Trophoblast cell (in vitro differentiated cells and primary cell): ENCODE results near the gene PXDN.

Experiments used
- DNase-seq, 2 donors: peaks; one replicate each; pipeline ENCODE4 v3.0.0-alpha.2; 2016
- H2AFZ ChIP-seq: 2 replicates; pipeline ENCODE4 v1.6.1; 2013; ENCODE audit warnings: low read length, moderate library complexity, mild to moderate bottlenecking; ENCODE audit not compliant: insufficient read depth, poor library complexity
- H2AK5ac ChIP-seq: 2 replicates; pipeline ENCODE4 v1.6.1; 2013; ENCODE audit warnings: mild to moderate bottlenecking, low read length
- H2BK120ac ChIP-seq: 2 replicates; pipeline ENCODE4 v1.6.1; 2013; ENCODE audit warnings: low read length, mild to moderate bottlenecking, moderate library complexity; ENCODE audit not compliant: insufficient read depth, poor library complexity
- H2BK12ac ChIP-seq: 2 replicates; pipeline ENCODE4 v1.6.1; 2013; ENCODE audit warnings: mild to moderate bottlenecking, low read length, moderate library complexity
- H2BK5ac ChIP-seq: 2 replicates; pipeline ENCODE4 v1.6.1; 2013; ENCODE audit warnings: low read length, low read depth, moderate library complexity, mild to moderate bottlenecking; ENCODE audit not compliant: poor library complexity
- H3K14ac ChIP-seq: 2 replicates; pipeline ENCODE4 v1.6.1; 2013; ENCODE audit warnings: mild to moderate bottlenecking, low read length
- H3K18ac ChIP-seq: 2 replicates; pipeline ENCODE4 v1.6.1; 2013; ENCODE audit warnings: mild to moderate bottlenecking, low read length
- H3K23ac ChIP-seq: 2 replicates; pipeline ENCODE4 v1.6.1; 2013; ENCODE audit warnings: low read length
- H3K27ac ChIP-seq: 2 replicates; pipeline ENCODE4 v1.5.1; 2013; ENCODE audit warnings: low read depth, mild to moderate bottlenecking, inconsistent platforms, low read length, moderate library complexity
- H3K27me3 ChIP-seq: 2 replicates; pipeline ENCODE4 v1.6.1; 2013; ENCODE audit warnings: inconsistent platforms, mild to moderate bottlenecking, low read length, moderate library complexity; ENCODE audit not compliant: insufficient read depth
- H3K36me3 ChIP-seq, 2 experiments: 1 replicate in 1 of 2; 2 replicates in 1 of 2; pipeline ENCODE4 v1.6.1; 2013; ENCODE audit warnings: low read length in 2 of 2, mild to moderate bottlenecking in 2 of 2, moderate library complexity in 1 of 2; ENCODE audit not compliant: insufficient read depth in 2 of 2, control insufficient read depth in 1 of 2
- H3K4ac ChIP-seq: 2 replicates; pipeline ENCODE4 v1.6.1; 2013; ENCODE audit warnings: low read depth, mild to moderate bottlenecking, low read length, moderate library complexity
- H3K4me1 ChIP-seq, 2 experiments: 1 replicate in 1 of 2; 2 replicates in 1 of 2; pipeline ENCODE4 v1.6.1; 2013; ENCODE audit warnings: low read length in 2 of 2, mild to moderate bottlenecking in 2 of 2, moderate library complexity in 1 of 2; ENCODE audit not compliant: insufficient read depth in 2 of 2, control insufficient read depth in 1 of 2
- H3K4me2 ChIP-seq: 2 replicates; pipeline ENCODE4 v1.6.1; 2013; ENCODE audit warnings: inconsistent platforms, mild to moderate bottlenecking, low read length, moderate library complexity
- H3K4me3 ChIP-seq: 2 replicates; pipeline ENCODE4 v1.5.1; 2013; ENCODE audit warnings: mild to moderate bottlenecking, low read depth, low read length, inconsistent platforms
- H3K79me1 ChIP-seq: one replicate; pipeline ENCODE4 v1.6.1; 2013; ENCODE audit warnings: low read length
- H3K79me2 ChIP-seq: 2 replicates; pipeline ENCODE4 v1.6.1; 2013; ENCODE audit warnings: low read length, mild to moderate bottlenecking; ENCODE audit not compliant: control insufficient read depth, insufficient read depth, poor library complexity
- H3K9ac ChIP-seq: 2 replicates; pipeline ENCODE4 v1.6.1; 2013; ENCODE audit warnings: mild to moderate bottlenecking, low read length
- H3K9me3 ChIP-seq: 2 replicates; pipeline ENCODE4 v1.6.1; 2013; ENCODE audit warnings: low read depth, mild to moderate bottlenecking, control low read depth, inconsistent platforms, low read length; ENCODE audit not compliant: insufficient read depth
- H4K12ac ChIP-seq: 2 replicates; pipeline ENCODE4 v1.6.1; 2013; ENCODE audit warnings: low read depth, mild to moderate bottlenecking, low read length, moderate library complexity
- H4K8ac ChIP-seq: 2 replicates; pipeline ENCODE4 v1.6.1; 2013; ENCODE audit warnings: low read depth, mild to moderate bottlenecking, low read length, moderate library complexity
- H4K91ac ChIP-seq: one replicate; pipeline ENCODE4 v1.6.1; 2013; ENCODE audit warnings: low read depth, mild to moderate bottlenecking, low read length, moderate library complexity
- WGBS: extraction: QIAGEN DNeasy Blood & Tissue Kit; methylation state at CpG from one replicate; pipeline ENCODE4 v1.1.7; 2013; ENCODE audit warnings: missing lambda C conversion rate; ENCODE audit not compliant: insufficient read length, insufficient coverage; ENCODE audit errors: extremely low coverage; 5-methylcytosine and 5-hydroxymethylcytosine counted together

PXDN gene

GRCh38 chr2:1791006-1791605 is 46.8 kb upstream of the PXDN start:
- Histone ChIP-seq H3K9ac (no peak overlapping the region), H2AFZ (no peak overlapping the region), H3K4me1 (peaks cover 6 to 8% of the 10 kb centered on the region in 2 experiments), H3K36me3 (no peaks in the 10 kb centered on the region), H3K14ac (no peak overlapping the region), H3K9me3 (no peaks in the 10 kb centered on the region), H3K4me3 (no peak overlapping the region), H2AK5ac (no peak overlapping the region), H3K27ac (no peak overlapping the region), H3K27me3 (no peaks in the 10 kb centered on the region), H4K8ac (no peak overlapping the region), H3K4ac (no peak overlapping the region), H4K91ac (no peak overlapping the region), H2BK120ac (no peak overlapping the region), H3K79me2 (no peaks in the 10 kb centered on the region), H2BK12ac (no peak overlapping the region), H3K79me1 (peaks cover 7% of the 10 kb centered on the region), H3K23ac (no peak overlapping the region), H3K18ac (no peak overlapping the region), H4K12ac (no peak overlapping the region), H2BK5ac (no peak overlapping the region), H3K4me2 (no peak overlapping the region)
- DNase-seq: peak in 1 of 2 donors; percentile 60
- WGBS: no CpG with 5 or more reads among the region's 6 CpGs

GRCh38 chr2:1790473-1790872 is 46.2 kb upstream of the PXDN start:
- no peaks in the 10 kb centered on the region for H3K79me2 ChIP-seq
- no peak overlapping the region for H3K9ac ChIP-seq
- H4K12ac ChIP-seq: no peak overlapping the region
- H2BK120ac ChIP-seq: no peak overlapping the region
- H3K14ac ChIP-seq: no peak overlapping the region
- no peak overlapping the region for H3K4me3 ChIP-seq
- WGBS: no CpG with 5 or more reads among the region's 6 CpGs
- H3K18ac ChIP-seq: no peak overlapping the region
- no peak overlapping the region for H3K23ac ChIP-seq
- peaks cover 5% of the 10 kb centered on the region for H3K79me1 ChIP-seq
- H3K36me3 ChIP-seq: no peaks in the 10 kb centered on the region
- H4K91ac ChIP-seq: no peak overlapping the region
- no peak overlapping the region for H2BK12ac ChIP-seq
- no peak for DNase-seq
- H2BK5ac ChIP-seq: no peak overlapping the region
- peaks cover 5% of the 10 kb centered on the region in 2 experiments for H3K4me1 ChIP-seq
- H3K4ac ChIP-seq: no peak overlapping the region
- H2AFZ ChIP-seq: no peak overlapping the region
- H2AK5ac ChIP-seq: no peak overlapping the region
- H3K4me2 ChIP-seq: no peak overlapping the region
- no peak overlapping the region for H3K27ac ChIP-seq
- H4K8ac ChIP-seq: no peak overlapping the region
- H3K27me3 ChIP-seq: no peaks in the 10 kb centered on the region
- H3K9me3 ChIP-seq: no peaks in the 10 kb centered on the region

- no peak overlapping the region for H3K18ac ChIP-seq
- H3K79me1 ChIP-seq: peaks cover 3% of the 10 kb centered on the region
- H3K4me2 ChIP-seq: no peak overlapping the region
- no peak overlapping the region for H2BK5ac ChIP-seq
- no peak overlapping the region for H3K4ac ChIP-seq
- H3K27ac ChIP-seq: no peak overlapping the region
- no peak overlapping the region for H4K91ac ChIP-seq
- no peak overlapping the region for H3K4me3 ChIP-seq
- H2AK5ac ChIP-seq: no peak overlapping the region
- no peak overlapping the region for H3K14ac ChIP-seq
- H2BK12ac ChIP-seq: no peak overlapping the region
- H3K9ac ChIP-seq: no peak overlapping the region
- no peaks in the 10 kb centered on the region for H3K27me3 ChIP-seq
- H3K9me3 ChIP-seq: no peaks in the 10 kb centered on the region
- WGBS: no CpG with 5 or more reads among the region's 11 CpGs
- H3K36me3 ChIP-seq: no peaks in the 10 kb centered on the region
- no peak overlapping the region for H3K23ac ChIP-seq
- no peak for DNase-seq
- peaks cover 0 to 1% of the 10 kb centered on the region in 2 experiments for H3K4me1 ChIP-seq
- H4K8ac ChIP-seq: no peak overlapping the region
- no peak overlapping the region for H2BK120ac ChIP-seq
- no peak overlapping the region for H2AFZ ChIP-seq
- no peak overlapping the region for H4K12ac ChIP-seq
- no peaks in the 10 kb centered on the region for H3K79me2 ChIP-seq
Observed at GRCh38 chr2:1789610-1790009, 45.3 kb upstream of the PXDN start.

GRCh38 chr2:1788478-1788959 is 44.2 kb upstream of the PXDN start:
- DNase-seq: no peak
- Histone ChIP-seq H3K18ac (no peak overlapping the region), H3K9me3 (no peaks in the 10 kb centered on the region), H4K12ac (no peak overlapping the region), H3K9ac (no peak overlapping the region), H2AFZ (no peak overlapping the region), H3K23ac (no peak overlapping the region), H3K79me1 (peaks cover 3% of the 10 kb centered on the region), H3K79me2 (no peaks in the 10 kb centered on the region), H2BK12ac (peak overlapping the region; percentile 24), H4K91ac (no peak overlapping the region), H2BK5ac (no peak overlapping the region), H3K4me1 (peaks cover 0 to 1% of the 10 kb centered on the region in 2 experiments), H4K8ac (no peak overlapping the region), H3K27me3 (no peaks in the 10 kb centered on the region), H2BK120ac (no peak overlapping the region), H3K36me3 (no peaks in the 10 kb centered on the region), H3K4me3 (no peak overlapping the region), H2AK5ac (peak overlapping the region; percentile 9), H3K4me2 (no peak overlapping the region), H3K14ac (peak overlapping the region; percentile 48), H3K27ac (no peak overlapping the region), H3K4ac (no peak overlapping the region)
- no CpG with 5 or more reads among the region's 18 CpGs for WGBS
